NT2/D1 (cell line): ENCODE measurements around the gene KRTAP5-4.

ENCODE experiments used
- SUZ12 ChIP-seq: IDR thresholded peaks from 2 replicates; pipeline ENCODE4 v1.6.1; 2011; ENCODE audit not compliant: insufficient read length, insufficient read depth; ENCODE audit errors: extremely low read depth
- YY1 ChIP-seq: IDR thresholded peaks from 2 replicates; pipeline ENCODE4 v1.6.1; 2011; ENCODE audit not compliant: insufficient read length, insufficient read depth
- ZNF274 ChIP-seq: IDR thresholded peaks from 2 replicates; pipeline ENCODE4 v1.6.1; 2011; ENCODE audit warnings: mild to moderate bottlenecking, low read depth, low read length

DNA sequence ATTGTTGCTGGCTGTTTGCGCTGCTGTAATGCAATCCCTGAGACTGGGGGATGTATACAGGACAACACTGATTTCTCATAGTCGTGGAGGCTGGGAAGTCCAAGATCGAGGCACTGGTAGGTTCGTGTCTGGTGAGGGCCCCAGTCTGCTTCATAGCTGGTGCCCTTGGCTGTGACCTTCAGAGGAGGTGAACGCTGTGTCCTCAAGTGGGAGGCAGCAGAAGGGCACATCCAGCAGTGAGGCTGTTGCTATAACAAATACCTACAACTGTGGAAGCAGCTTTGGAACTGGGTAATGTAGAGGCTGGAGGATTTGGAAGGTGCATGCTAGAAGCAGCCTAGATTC, 29.0 kb upstream of the KRTAP5-4 start:
- TF ChIP-seq YY1, result no peak
- no peak for TF ChIP-seq ZNF274
- TF ChIP-seq SUZ12, result no peak
